DND-41 (cell line): ENCODE results near the gene TMEM42.

Experiments
- ATAC-seq: fragments of 200-7000 bp; cut with Tn5 transposase; 3 replicates; pipeline ENCODE4 v1.9.1; 2021; ENCODE audit warnings: low read depth; ENCODE audit not compliant: insufficient read depth
- DNase-seq: peaks from one replicate; pipeline ENCODE4 v3.0.0-alpha.2; 2020
- H2AFZ ChIP-seq: 2 replicates; pipeline ENCODE4 v1.6.0; 2012; ENCODE audit warnings: low read depth, low read length
- H3K27ac ChIP-seq: 2 replicates; pipeline ENCODE4 v1.5.1; 2012; ENCODE audit warnings: low read length, inconsistent platforms
- H3K27me3 ChIP-seq: fragments of 200-600 bp; sonication (generic); 2 replicates; pipeline ENCODE4 v1.6.0; 2012; ENCODE audit warnings: low read length, mild to moderate bottlenecking, inconsistent platforms; ENCODE audit not compliant: insufficient read depth, poor library complexity
- H3K36me3 ChIP-seq: 2 replicates; pipeline ENCODE4 v1.5.1; 2012; ENCODE audit warnings: low read length, inconsistent platforms; ENCODE audit not compliant: insufficient read depth
- H3K4me1 ChIP-seq: 2 replicates; pipeline ENCODE4 v1.5.1; 2012; ENCODE audit warnings: mild to moderate bottlenecking, low read length; ENCODE audit not compliant: insufficient read depth
- H3K4me2 ChIP-seq: 2 replicates; pipeline ENCODE4 v1.6.0; 2012; ENCODE audit warnings: mild to moderate bottlenecking, moderate library complexity, low read length, inconsistent platforms; ENCODE audit not compliant: insufficient read depth
- H3K4me3 ChIP-seq, 2 experiments: fragments of 200-600 bp in 1 of 2; shearing (Covaris generic) in 1 of 2; 2 replicates each; pipeline ENCODE4 v1.5.1; 2012 to 2016; ENCODE audit warnings: inconsistent platforms in 2 of 2, low read length in 2 of 2, mild to moderate bottlenecking in 2 of 2, low read depth in 1 of 2, moderate library complexity in 1 of 2
- H3K79me2 ChIP-seq: 2 replicates; pipeline ENCODE4 v1.6.0; 2012; ENCODE audit warnings: low read length, inconsistent platforms; ENCODE audit not compliant: insufficient read depth
- H3K9ac ChIP-seq: 2 replicates; pipeline ENCODE4 v1.6.0; 2012; ENCODE audit warnings: low read depth, mild to moderate bottlenecking, inconsistent platforms, low read length, moderate library complexity
- H3K9me3 ChIP-seq: 2 replicates; pipeline ENCODE4 v1.5.1; 2012; ENCODE audit warnings: low read length, moderate library complexity, mild to moderate bottlenecking, inconsistent platforms; ENCODE audit not compliant: insufficient read depth, severe bottlenecking
- H4K20me1 ChIP-seq: 2 replicates; pipeline ENCODE4 v1.6.0; 2012; ENCODE audit warnings: low read length; ENCODE audit not compliant: insufficient read depth
- EZH2 ChIP-seq: IDR thresholded peaks from 3 replicates; pipeline ENCODE4 v1.6.1; 2012; ENCODE audit warnings: borderline replicate concordance, low read depth, mild to moderate bottlenecking, moderate library complexity, low read length, inconsistent platforms; ENCODE audit not compliant: severe bottlenecking
- TF ChIP-seq, protein P1 (sequence below): IDR thresholded peaks from 2 replicates; pipeline ENCODE4 v1.5.1; 2012; ENCODE audit warnings: borderline replicate concordance, low read length, moderate library complexity, mild to moderate bottlenecking; ENCODE audit not compliant: poor library complexity, severe bottlenecking; ENCODE audit errors: extremely low read depth

The TMEM42 gene

DNA sequence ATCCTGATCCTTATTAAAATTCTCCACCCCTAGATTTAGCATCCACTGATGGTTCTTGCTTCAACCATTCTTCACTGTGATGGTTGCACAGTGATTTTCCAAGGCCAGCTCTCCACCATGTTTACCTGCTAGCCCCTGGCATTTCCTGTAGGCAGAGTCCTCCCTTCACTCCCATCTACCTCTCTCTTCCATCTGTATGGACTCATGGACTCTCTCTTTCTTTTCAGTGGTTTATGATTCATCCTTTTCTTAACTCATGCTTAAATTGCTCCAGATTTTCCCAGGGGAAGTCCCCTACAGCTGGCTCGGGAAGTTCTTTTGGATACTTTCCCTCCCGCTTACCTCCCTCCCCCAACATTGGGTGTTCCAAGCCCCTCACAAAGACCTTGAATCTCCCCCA is 31.4 kb downstream of the TMEM42 start:
- no peaks in the 10 kb centered on the region for H3K79me2 ChIP-seq
- no peaks in the 10 kb centered on the region for H3K27me3 ChIP-seq
- ATAC-seq (no peak), DNase-seq (no peak)
- H3K4me2 ChIP-seq, result no peak overlapping the region
- no peak overlapping the region for H2AFZ ChIP-seq
- no peaks in the 10 kb centered on the region for H3K9me3 ChIP-seq
- H3K9ac ChIP-seq, result no peak overlapping the region
- H3K4me1 ChIP-seq, result no peaks in the 10 kb centered on the region
- TF ChIP-seq, protein P1, sequence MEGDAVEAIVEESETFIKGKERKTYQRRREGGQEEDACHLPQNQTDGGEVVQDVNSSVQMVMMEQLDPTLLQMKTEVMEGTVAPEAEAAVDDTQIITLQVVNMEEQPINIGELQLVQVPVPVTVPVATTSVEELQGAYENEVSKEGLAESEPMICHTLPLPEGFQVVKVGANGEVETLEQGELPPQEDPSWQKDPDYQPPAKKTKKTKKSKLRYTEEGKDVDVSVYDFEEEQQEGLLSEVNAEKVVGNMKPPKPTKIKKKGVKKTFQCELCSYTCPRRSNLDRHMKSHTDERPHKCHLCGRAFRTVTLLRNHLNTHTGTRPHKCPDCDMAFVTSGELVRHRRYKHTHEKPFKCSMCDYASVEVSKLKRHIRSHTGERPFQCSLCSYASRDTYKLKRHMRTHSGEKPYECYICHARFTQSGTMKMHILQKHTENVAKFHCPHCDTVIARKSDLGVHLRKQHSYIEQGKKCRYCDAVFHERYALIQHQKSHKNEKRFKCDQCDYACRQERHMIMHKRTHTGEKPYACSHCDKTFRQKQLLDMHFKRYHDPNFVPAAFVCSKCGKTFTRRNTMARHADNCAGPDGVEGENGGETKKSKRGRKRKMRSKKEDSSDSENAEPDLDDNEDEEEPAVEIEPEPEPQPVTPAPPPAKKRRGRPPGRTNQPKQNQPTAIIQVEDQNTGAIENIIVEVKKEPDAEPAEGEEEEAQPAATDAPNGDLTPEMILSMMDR, result no peak
- no peak for TF ChIP-seq EZH2
- H3K36me3 ChIP-seq, result no peaks in the 10 kb centered on the region
- H4K20me1 ChIP-seq, result no peaks in the 10 kb centered on the region
- H3K4me3 ChIP-seq, result no peak overlapping the region
- no peak overlapping the region for H3K27ac ChIP-seq

DNA sequence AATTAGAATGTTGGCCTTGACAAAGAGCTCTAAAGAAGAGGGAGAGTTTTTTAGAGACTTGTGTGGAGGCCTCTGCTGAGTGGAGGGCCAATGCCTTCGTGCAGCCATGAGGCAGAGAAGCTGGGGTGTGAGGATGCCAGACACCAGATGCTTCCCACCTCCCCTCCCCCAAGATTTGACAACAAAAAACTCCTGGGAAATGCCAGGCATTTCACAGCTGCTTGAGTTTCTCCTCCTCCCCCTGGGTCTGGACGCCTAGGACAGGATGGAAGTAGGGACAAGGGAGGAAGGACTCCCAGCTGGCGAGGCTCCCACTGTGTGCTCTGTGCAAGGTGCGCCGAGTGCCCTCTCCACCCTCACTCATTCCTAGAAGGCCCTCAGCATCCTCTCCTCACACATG is 32.8 kb downstream of the TMEM42 start:
- no peaks in the 10 kb centered on the region for H3K27me3 ChIP-seq
- H3K4me3 ChIP-seq, result no peak overlapping the region
- H2AFZ ChIP-seq, result no peak overlapping the region
- no peaks in the 10 kb centered on the region for H3K79me2 ChIP-seq
- no peaks in the 10 kb centered on the region for H3K4me1 ChIP-seq
- TF ChIP-seq, protein P1, result no peak
- no peaks in the 10 kb centered on the region for H3K36me3 ChIP-seq
- no peaks in the 10 kb centered on the region for H4K20me1 ChIP-seq
- no peak for ATAC-seq
- H3K9ac ChIP-seq, result no peak overlapping the region
- H3K4me2 ChIP-seq, result no peak overlapping the region
- no peak overlapping the region for H3K27ac ChIP-seq
- no peak for DNase-seq
- H3K9me3 ChIP-seq, result no peaks in the 10 kb centered on the region

DNA sequence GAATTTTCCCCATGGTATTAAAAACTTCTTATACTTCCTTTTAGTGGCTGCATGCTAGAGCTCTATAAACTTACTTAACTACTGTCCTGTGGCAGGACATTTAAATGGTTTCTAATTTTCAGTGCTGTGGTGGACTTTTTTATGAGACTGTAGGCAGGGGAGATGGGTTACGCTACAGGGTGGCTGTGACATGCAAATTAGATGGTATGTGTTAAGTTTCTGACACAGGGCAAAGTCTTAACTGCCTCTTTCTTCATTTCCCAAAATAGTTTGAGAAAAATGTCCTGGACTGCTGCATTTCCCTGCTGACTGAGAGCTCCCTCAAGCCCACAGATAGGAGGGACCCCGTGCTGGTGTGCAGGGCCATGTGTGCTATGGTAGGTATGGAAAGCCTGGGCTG is 34.7 kb downstream of the TMEM42 start:
- H3K36me3 ChIP-seq, result no peaks in the 10 kb centered on the region
- H3K79me2 ChIP-seq, result no peaks in the 10 kb centered on the region
- H3K9ac ChIP-seq, result no peak overlapping the region
- no peaks in the 10 kb centered on the region for H3K9me3 ChIP-seq
- no peak overlapping the region for H3K4me3 ChIP-seq
- DNase-seq (no peak), ATAC-seq (no peak)
- H2AFZ ChIP-seq, result no peak overlapping the region
- no peak overlapping the region for H3K27ac ChIP-seq
- TF ChIP-seq, protein P1, result no peak
- TF ChIP-seq EZH2, result no peak
- H4K20me1 ChIP-seq, result no peaks in the 10 kb centered on the region
- no peak overlapping the region for H3K4me2 ChIP-seq
- no peaks in the 10 kb centered on the region for H3K4me1 ChIP-seq
- no peaks in the 10 kb centered on the region for H3K27me3 ChIP-seq

DNA sequence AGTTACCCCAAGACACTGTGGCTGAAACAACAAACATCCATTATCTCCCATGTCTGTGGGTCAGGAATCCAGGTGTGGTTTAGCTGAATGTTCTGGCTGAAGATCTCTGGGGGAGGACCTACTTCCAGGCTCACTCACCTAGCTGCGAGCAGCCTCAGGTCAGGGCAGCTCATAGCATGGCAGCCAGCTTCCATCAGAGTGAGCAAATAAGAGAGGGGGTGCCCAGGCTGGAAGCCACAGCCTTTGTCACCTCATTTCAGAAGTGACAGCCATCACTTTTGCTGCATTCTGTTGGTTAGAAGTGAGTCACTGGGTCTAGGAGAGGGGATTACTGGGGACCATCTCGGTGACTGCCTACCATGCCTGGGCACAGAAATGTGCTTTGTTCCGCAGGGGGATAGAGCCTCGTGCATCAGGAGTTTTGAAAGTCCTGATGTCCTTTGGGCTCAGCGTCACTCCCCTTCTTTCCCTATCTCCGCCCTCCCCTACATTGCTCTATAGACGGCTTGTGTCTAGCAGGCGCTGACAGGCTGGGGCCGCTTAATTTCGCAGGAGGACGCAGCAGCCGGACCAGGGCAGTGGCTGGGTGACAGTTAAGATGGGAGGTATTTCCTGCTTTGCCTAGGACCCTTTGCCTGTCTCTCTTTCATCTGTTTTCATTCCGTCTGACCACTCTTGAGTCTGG is 38.1 kb downstream of the TMEM42 start:
- TF ChIP-seq, protein P1, result no peak
- no peak for TF ChIP-seq EZH2
- Histone ChIP-seq H3K9me3 (no peaks in the 10 kb centered on the region), H3K4me2 (no peak overlapping the region), H2AFZ (no peak overlapping the region), H3K4me1 (no peaks in the 10 kb centered on the region), H3K27me3 (no peaks in the 10 kb centered on the region), H3K36me3 (no peaks in the 10 kb centered on the region), H3K4me3 (no peak overlapping the region), H3K9ac (no peak overlapping the region), H3K27ac (no peak overlapping the region), H3K79me2 (no peaks in the 10 kb centered on the region), H4K20me1 (no peaks in the 10 kb centered on the region)
- DNase-seq (no peak), ATAC-seq (no peak)
